Mesendoderm (in vitro differentiated cells): ENCODE measurements around the gene HMSD.

Experiments
- DNase-seq: peaks from one replicate; pipeline ENCODE4 v3.0.0; 2013
- H2AK5ac ChIP-seq: 2 replicates; pipeline ENCODE4 v1.6.1; 2013; ENCODE audit warnings: low read length, inconsistent platforms
- H2BK120ac ChIP-seq: 2 replicates; pipeline ENCODE4 v1.6.1; 2013; ENCODE audit warnings: low read depth, mild to moderate bottlenecking, low read length, moderate library complexity, mixed read lengths
- H2BK15ac ChIP-seq: replicated peaks from 2 replicates; pipeline ENCODE4 v1.6.1; 2013; ENCODE audit warnings: low read depth, mild to moderate bottlenecking, moderate library complexity
- H2BK5ac ChIP-seq: 2 replicates; pipeline ENCODE4 v1.6.1; 2013; ENCODE audit warnings: low read length, inconsistent platforms
- H3K18ac ChIP-seq: 2 replicates; pipeline ENCODE4 v1.6.1; 2013; ENCODE audit warnings: mild to moderate bottlenecking, low read length, mixed read lengths
- H3K23ac ChIP-seq: one replicate; pipeline ENCODE4 v1.6.1; 2013; ENCODE audit warnings: low read length
- H3K27ac ChIP-seq: 2 replicates; pipeline ENCODE4 v1.5.1; 2013; ENCODE audit warnings: low read depth, mild to moderate bottlenecking, inconsistent platforms, low read length, moderate library complexity
- H3K27me3 ChIP-seq: 2 replicates; pipeline ENCODE4 v1.6.1; 2013; ENCODE audit warnings: low read length, control low read depth, mild to moderate bottlenecking, inconsistent platforms; ENCODE audit not compliant: insufficient read depth, poor library complexity
- H3K36me3 ChIP-seq: 2 replicates; pipeline ENCODE4 v1.6.1; 2013; ENCODE audit warnings: low read length, inconsistent platforms; ENCODE audit not compliant: control insufficient read depth, insufficient read depth
- H3K4ac ChIP-seq: one replicate; pipeline ENCODE4 v1.6.1; 2013; ENCODE audit warnings: low read depth, mild to moderate bottlenecking, low read length, moderate library complexity
- H3K4me1 ChIP-seq: 2 replicates; pipeline ENCODE4 v1.6.1; 2013; ENCODE audit warnings: low read depth, low read length, inconsistent platforms; ENCODE audit not compliant: control insufficient read depth
- H3K4me2 ChIP-seq: 2 replicates; pipeline ENCODE4 v1.6.1; 2013; ENCODE audit warnings: low read length
- H3K4me3 ChIP-seq: 2 replicates; pipeline ENCODE4 v1.5.1; 2013; ENCODE audit warnings: mild to moderate bottlenecking, low read length
- H3K56ac ChIP-seq: one replicate; pipeline ENCODE4 v1.6.1; 2013; ENCODE audit warnings: low read length
- H3K79me1 ChIP-seq: 2 replicates; pipeline ENCODE4 v1.6.1; 2013; ENCODE audit warnings: low read length, inconsistent platforms
- H3K79me2 ChIP-seq: 2 replicates; pipeline ENCODE4 v1.6.1; 2013; ENCODE audit warnings: mild to moderate bottlenecking, low read length; ENCODE audit not compliant: control insufficient read depth, insufficient read depth
- H3K9ac ChIP-seq: 2 replicates; pipeline ENCODE4 v1.6.1; 2013; ENCODE audit warnings: low read length, inconsistent platforms
- H4K5ac ChIP-seq: one replicate; pipeline ENCODE4 v1.6.1; 2013; ENCODE audit warnings: low read length
- H4K8ac ChIP-seq: one replicate; pipeline ENCODE4 v1.6.1; 2013; ENCODE audit warnings: low read depth, mild to moderate bottlenecking, control low read depth, low read length, moderate library complexity
- WGBS: extraction: QIAGEN DNeasy Blood & Tissue Kit; methylation state at CpG from one replicate; pipeline ENCODE4 v1.1.7; 2013; ENCODE audit warnings: low lambda C conversion rate, missing lambda C conversion rate; ENCODE audit not compliant: insufficient coverage; ENCODE audit errors: extremely low coverage; 5-methylcytosine and 5-hydroxymethylcytosine counted together

HMSD gene

GRCh38 chr18:63961435-63961980, 12.4 kb downstream of the HMSD start:
- Histone ChIP-seq H3K4me1 (no peaks in the 10 kb centered on the region), H3K79me2 (no peaks in the 10 kb centered on the region), H3K27me3 (no peaks in the 10 kb centered on the region), H2AK5ac (no peak overlapping the region), H4K5ac (no peak overlapping the region), H3K56ac (no peak overlapping the region), H3K27ac (no peak overlapping the region), H4K8ac (no peak overlapping the region), H3K23ac (no peak overlapping the region), H3K79me1 (no peaks in the 10 kb centered on the region), H3K4me3 (no peak overlapping the region), H3K36me3 (no peaks in the 10 kb centered on the region), H3K4me2 (no peak overlapping the region), H2BK15ac (no peak overlapping the region), H3K9ac (no peak overlapping the region), H3K4ac (no peak overlapping the region), H2BK5ac (no peak overlapping the region), H2BK120ac (no peak overlapping the region), H3K18ac (no peak overlapping the region)
- no CpG with 5 or more reads among the region's 5 CpGs for WGBS
- no peak for DNase-seq

DNA sequence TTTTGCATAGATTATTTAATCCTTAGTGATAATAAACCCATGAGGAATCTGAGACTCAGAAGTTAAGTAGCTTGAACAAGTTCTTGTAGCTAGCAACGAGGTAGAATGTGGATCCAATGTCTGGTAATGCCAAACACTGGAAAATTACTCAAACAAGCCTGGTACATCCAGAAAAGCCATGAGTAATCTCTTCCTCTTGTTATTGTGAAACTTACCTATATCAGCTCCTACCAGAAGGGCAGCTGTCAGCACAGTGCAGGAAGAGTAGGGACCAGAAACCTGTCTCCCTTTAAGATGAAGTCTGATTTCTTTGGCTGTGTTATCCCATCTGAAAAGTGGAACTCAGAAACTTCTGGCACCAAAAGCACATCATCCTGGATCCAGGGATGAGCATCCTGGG, 13.0 kb downstream of the HMSD start:
- WGBS = no CpG with 5 or more reads among the region's 1 CpG
- Histone ChIP-seq H3K56ac (no peak overlapping the region), H4K5ac (no peak overlapping the region), H2BK5ac (no peak overlapping the region), H3K4me2 (no peak overlapping the region), H2AK5ac (no peak overlapping the region), H3K79me2 (no peaks in the 10 kb centered on the region), H3K4me3 (no peak overlapping the region), H2BK15ac (no peak overlapping the region), H4K8ac (no peak overlapping the region), H3K27ac (no peak overlapping the region), H3K23ac (no peak overlapping the region), H2BK120ac (no peak overlapping the region), H3K79me1 (no peaks in the 10 kb centered on the region), H3K4me1 (no peaks in the 10 kb centered on the region), H3K18ac (no peak overlapping the region), H3K4ac (no peak overlapping the region), H3K27me3 (no peaks in the 10 kb centered on the region), H3K36me3 (no peaks in the 10 kb centered on the region), H3K9ac (no peak overlapping the region)
- DNase-seq = no peak

GRCh38 chr18:63963615-63964256, 14.6 kb downstream of the HMSD start:
- no peak overlapping the region for H3K4me3 ChIP-seq
- H3K56ac ChIP-seq = no peak overlapping the region
- no peak overlapping the region for H3K9ac ChIP-seq
- no CpG with 5 or more reads among the region's 1 CpG for WGBS
- H3K27me3 ChIP-seq = no peaks in the 10 kb centered on the region
- H3K4me1 ChIP-seq = no peaks in the 10 kb centered on the region
- H3K4me2 ChIP-seq = no peak overlapping the region
- H2AK5ac ChIP-seq = no peak overlapping the region
- no peak overlapping the region for H4K8ac ChIP-seq
- H2BK5ac ChIP-seq = no peak overlapping the region
- no peak overlapping the region for H3K27ac ChIP-seq
- no peak overlapping the region for H3K18ac ChIP-seq
- H3K79me2 ChIP-seq = no peaks in the 10 kb centered on the region
- peak; percentile 76 for DNase-seq
- H2BK120ac ChIP-seq = no peak overlapping the region
- H3K79me1 ChIP-seq = no peaks in the 10 kb centered on the region
- no peak overlapping the region for H3K23ac ChIP-seq
- no peaks in the 10 kb centered on the region for H3K36me3 ChIP-seq
- no peak overlapping the region for H4K5ac ChIP-seq
- H2BK15ac ChIP-seq = no peak overlapping the region
- H3K4ac ChIP-seq = no peak overlapping the region

GRCh38 chr18:63964908-63965307, 15.8 kb downstream of the HMSD start:
- no peak overlapping the region for H3K18ac ChIP-seq
- no peak for DNase-seq
- no peak overlapping the region for H2BK5ac ChIP-seq
- no peaks in the 10 kb centered on the region for H3K79me2 ChIP-seq
- no peak overlapping the region for H3K9ac ChIP-seq
- H3K4ac ChIP-seq = no peak overlapping the region
- H4K5ac ChIP-seq = no peak overlapping the region
- no peaks in the 10 kb centered on the region for H3K4me1 ChIP-seq
- H3K56ac ChIP-seq = no peak overlapping the region
- H3K4me2 ChIP-seq = no peak overlapping the region
- no peaks in the 10 kb centered on the region for H3K79me1 ChIP-seq
- H2BK120ac ChIP-seq = no peak overlapping the region
- no peak overlapping the region for H2BK15ac ChIP-seq
- no peak overlapping the region for H3K27ac ChIP-seq
- no peak overlapping the region for H3K4me3 ChIP-seq
- H3K36me3 ChIP-seq = no peaks in the 10 kb centered on the region
- no peak overlapping the region for H2AK5ac ChIP-seq
- no peaks in the 10 kb centered on the region for H3K27me3 ChIP-seq
- no peak overlapping the region for H4K8ac ChIP-seq
- no peak overlapping the region for H3K23ac ChIP-seq

GRCh38 chr18:63965716-63966330, 16.7 kb downstream of the HMSD start:
- H3K4ac ChIP-seq = no peak overlapping the region
- no peak overlapping the region for H3K56ac ChIP-seq
- H3K79me2 ChIP-seq = no peaks in the 10 kb centered on the region
- H3K18ac ChIP-seq = no peak overlapping the region
- H2BK120ac ChIP-seq = no peak overlapping the region
- WGBS = no CpG with 5 or more reads among the region's 5 CpGs
- no peak overlapping the region for H3K27ac ChIP-seq
- DNase-seq = no peak
- no peak overlapping the region for H4K5ac ChIP-seq
- no peaks in the 10 kb centered on the region for H3K79me1 ChIP-seq
- H3K4me2 ChIP-seq = no peak overlapping the region
- no peak overlapping the region for H2BK5ac ChIP-seq
- H2BK15ac ChIP-seq = no peak overlapping the region
- H3K27me3 ChIP-seq = no peaks in the 10 kb centered on the region
- no peak overlapping the region for H3K23ac ChIP-seq
- no peak overlapping the region for H2AK5ac ChIP-seq
- no peaks in the 10 kb centered on the region for H3K36me3 ChIP-seq
- H3K4me1 ChIP-seq = no peaks in the 10 kb centered on the region
- no peak overlapping the region for H4K8ac ChIP-seq
- H3K4me3 ChIP-seq = no peak overlapping the region
- H3K9ac ChIP-seq = no peak overlapping the region
